Measurements from ENCODE around the gene ATP5ME.
"Not testable (repeated sequence)": the region's sequence is repeated elsewhere in the genome, so short reads cannot be mapped to it uniquely, and the experiment has no call there.

ATP5ME gene

DNA sequence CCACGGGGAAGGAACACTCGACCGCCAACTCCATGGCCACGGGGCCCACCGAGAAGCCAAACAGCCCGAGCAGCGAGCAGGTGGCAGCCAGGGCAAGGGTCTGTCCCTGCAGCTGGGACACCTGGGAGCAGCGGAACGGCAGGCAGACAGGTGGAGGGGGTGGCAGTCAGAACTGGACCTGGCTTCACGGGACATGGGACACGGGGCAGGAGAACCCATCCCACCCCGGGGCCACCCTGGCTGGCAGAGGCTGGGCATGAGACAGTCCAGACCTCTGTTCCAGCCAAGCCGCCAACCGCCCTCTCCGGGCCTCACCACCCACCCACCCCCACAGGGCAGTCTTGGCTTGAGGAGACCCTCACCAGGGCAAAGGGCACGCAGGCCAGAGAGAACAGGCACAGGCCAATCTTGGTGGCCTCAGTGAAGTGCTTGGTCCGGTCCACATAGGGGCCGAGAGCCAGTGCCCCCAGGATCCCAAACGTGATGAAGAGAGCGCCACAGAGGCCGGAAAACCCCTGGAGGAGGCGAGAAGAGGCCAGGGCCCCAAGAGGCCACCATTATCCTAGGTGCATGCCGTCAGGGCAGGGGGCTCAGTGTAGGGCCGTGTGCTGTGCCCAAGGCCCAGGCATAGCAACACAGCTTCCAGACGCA is 9.3 kb upstream of the ATP5ME start:
- DNase-seq = no peak

DNA sequence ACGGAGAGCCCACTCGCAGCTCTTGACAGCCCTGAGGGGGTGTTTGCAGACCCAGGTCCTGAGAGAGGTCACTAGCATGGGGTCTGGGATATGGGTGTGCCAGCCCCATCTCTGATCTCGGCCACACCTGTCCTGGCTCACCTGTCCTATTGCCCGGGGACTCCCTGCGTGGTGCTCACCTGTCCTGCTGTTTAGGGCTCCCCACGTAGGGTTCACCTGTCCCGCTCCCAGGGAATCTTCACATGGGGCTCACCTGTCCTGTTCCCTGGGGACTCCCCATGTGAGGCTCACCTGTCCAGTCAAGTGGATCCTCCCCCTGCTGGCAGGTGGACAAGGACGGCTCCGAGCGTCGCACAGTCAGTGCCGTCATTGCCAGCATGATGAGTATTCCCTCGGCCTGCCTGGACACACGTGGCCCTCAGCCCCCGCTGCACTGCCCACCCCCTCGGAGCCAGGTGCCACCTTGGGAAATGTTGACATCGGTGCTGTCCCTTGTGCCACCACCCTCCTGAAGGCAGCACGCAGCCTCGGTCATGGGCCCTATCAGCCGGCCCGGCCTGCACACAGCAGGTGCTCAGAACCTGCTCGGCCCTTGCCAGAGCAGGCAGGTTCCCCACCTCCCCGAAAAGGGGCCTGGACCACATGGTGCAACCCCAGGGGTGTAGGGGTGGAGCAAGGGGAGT is 8.6 kb upstream of the ATP5ME start:
- no peak for DNase-seq

DNA sequence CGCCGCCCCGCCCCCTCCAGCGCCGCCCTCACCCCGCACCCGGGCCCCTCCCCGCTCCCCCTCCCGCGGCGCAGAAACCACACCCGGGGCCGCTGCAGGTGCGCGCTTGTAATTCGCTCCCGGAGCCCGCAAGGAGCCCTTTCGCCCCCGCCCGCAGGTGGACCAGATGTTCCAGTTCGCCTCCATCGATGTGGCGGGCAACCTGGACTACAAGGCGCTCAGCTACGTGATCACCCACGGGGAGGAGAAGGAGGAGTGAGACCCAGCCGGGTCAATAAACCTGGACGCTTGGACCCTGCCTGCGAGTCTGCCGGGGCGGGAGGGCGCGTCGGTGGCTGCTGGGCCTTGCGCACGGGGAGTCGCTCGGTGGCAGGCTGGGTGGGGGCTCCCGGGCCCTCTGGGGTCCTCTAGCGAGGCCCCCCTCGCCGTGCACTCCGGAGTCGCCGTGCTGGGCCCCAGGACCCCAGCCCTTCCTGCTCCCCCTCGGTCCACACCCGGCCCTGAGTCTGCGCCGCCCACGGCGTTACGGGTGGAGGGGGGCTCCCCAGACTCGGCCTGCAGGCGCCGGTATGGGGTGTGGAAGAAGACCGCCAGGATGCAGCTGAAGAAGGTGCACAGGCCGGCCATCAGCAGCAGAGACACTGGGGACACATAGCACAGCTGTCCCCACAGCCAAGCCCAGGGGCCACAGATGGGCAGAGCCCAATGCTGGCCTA is 7.8 kb upstream of the ATP5ME start:
- no peak for DNase-seq

- DNase-seq = no peak
Measured at GRCh38 chr4:680928-681645, 7.0 kb upstream of the ATP5ME start.

DNA sequence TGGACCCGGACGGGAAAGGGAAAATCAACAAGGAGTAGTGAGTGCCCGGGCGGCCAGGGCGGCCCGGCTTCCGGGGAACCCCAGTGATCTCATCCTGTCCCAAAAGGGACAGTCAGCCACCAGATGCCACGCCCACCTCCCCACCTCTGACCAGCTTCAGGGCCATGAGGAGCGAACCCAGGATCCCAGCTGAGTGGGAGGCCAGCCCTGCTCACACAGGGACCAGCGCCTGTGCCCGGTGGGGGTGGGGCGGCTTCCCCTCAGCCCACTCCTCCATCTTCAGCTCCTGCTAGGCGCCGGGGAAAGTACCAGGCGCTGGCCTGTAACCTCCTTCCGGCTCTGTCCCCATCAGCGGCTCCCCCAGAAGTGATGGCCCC is 6.5 kb upstream of the ATP5ME start:
- no peak for DNase-seq

DNA sequence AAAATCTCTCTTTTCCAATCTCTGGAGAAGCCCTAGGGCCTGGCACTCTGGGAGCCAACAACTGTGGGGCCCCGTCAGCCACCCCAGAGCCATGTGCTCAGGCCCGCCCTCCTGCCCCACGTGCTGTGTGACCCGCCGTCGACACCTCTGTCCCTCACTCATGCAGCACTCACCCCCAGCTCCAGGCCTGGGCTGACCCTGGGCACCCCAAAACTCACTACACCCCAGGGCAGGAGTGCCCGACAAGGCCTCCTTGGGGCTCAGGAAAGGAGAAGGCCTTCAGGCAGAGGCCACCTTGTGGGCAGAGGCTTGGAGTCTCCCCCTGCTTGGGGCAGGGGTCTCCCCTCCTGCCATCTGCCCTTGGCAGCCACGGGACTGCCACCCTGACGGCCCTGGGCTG is 6.0 kb upstream of the ATP5ME start:
- DNase-seq = no peak

DNA sequence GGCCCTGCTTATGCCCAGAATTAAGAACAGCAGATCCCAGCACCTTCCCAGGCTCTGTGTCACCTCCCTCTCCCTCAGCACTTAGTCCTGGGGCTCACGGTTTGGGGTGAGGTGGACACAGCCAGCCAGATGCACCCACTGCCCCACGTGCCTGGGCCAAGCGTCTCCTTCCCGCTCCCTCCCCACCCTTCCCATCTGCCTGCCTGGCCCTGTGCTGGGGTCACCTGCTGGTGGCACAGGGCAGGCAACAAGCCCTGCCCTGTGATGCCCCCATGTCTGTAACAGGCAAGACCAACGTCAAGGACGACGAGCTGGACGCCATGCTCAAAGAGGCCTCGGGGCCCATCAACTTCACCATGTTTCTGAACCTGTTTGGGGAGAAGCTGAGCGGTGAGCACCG is 5.6 kb upstream of the ATP5ME start:
- no peak for DNase-seq

GRCh38 chr4:679104-679481 is 5.0 kb upstream of the ATP5ME start:
- no peak for DNase-seq

DNA sequence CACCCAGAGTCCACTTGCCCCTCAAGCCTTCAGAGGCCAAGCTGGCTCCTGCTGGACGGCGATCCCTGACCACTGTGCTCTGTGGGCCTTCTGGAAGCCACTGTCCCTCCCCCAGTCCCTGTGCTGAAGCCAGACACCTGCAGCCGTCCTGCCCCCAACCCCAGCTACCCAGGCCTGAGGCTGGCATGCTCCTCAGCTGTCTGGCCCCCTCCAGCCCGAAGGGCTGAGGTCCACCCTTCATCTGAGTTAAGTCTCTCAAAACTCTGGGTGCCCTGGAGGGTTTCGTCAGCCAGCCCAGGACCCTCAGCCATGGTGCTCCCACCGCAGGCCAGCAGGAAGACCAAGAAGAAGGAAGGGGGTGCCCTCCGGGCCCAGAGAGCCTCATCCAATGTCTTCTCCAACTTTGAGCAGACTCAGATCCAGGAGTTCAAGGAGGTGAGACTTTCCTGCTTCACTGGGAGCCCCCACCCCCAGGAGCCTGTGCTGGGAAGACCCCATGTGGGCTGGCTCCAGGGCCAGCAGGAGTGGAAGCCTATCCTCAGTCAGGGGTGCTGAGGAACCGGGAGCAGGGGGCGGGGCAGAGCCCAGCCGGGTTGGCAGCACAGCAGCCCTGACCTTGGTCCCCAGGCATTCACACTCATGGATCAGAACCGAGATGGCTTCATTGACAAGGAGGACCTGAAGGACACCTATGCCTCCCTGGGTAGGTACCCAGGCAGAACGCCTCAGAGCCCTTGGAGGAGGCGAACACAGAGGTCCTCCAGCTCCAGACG is 4.4 kb upstream of the ATP5ME start:
- DNase-seq = no peak

- DNase-seq = no peak
Measured at GRCh38 chr4:677431-678293, 3.6 kb upstream of the ATP5ME start.

- no peak for DNase-seq
Measured at GRCh38 chr4:676871-677235, 2.8 kb upstream of the ATP5ME start.

DNA sequence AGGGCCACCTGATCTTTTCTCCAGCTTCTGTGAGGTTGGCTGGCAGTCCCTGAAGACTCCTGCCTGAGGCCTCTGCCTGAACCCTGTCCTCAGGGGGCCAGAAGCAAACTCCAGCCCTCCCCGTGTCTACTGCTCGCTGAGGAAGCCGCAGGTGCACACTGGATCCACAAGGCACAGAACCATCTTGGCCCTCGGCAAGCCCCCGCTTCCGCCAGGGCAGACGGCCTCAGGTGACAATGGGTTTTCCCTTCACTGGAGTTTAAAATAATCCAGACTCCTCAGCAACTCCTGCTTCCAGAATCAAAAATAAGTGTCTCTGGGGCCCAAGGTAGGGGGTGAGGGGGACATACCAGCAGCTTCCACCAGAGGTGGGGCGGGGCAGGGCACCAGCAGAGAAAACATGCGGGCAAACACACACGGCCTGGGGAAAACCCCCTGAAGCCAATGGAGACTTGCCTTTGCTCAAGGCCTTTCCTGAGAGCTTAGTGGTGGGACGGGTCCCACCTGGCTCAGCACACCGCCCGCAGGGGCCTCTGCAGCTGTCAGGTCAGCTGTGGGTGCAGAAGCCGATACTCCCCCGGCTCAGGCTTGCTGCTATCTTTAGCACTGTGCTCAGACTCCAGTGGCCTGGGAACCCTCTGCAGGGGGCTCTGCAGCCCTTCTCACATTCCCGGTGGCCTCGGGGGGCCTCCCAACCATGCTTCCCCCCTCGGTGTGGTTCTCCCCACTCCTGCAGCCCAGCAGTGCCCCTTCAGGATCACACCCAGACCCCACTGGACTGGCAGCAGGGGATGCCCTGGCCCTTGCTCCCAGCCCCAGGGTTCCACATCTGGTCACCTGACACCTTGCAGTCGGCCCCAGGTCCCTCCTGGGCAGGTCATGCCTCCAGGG is 2.1 kb upstream of the ATP5ME start:
- DNase-seq = no peak

DNA sequence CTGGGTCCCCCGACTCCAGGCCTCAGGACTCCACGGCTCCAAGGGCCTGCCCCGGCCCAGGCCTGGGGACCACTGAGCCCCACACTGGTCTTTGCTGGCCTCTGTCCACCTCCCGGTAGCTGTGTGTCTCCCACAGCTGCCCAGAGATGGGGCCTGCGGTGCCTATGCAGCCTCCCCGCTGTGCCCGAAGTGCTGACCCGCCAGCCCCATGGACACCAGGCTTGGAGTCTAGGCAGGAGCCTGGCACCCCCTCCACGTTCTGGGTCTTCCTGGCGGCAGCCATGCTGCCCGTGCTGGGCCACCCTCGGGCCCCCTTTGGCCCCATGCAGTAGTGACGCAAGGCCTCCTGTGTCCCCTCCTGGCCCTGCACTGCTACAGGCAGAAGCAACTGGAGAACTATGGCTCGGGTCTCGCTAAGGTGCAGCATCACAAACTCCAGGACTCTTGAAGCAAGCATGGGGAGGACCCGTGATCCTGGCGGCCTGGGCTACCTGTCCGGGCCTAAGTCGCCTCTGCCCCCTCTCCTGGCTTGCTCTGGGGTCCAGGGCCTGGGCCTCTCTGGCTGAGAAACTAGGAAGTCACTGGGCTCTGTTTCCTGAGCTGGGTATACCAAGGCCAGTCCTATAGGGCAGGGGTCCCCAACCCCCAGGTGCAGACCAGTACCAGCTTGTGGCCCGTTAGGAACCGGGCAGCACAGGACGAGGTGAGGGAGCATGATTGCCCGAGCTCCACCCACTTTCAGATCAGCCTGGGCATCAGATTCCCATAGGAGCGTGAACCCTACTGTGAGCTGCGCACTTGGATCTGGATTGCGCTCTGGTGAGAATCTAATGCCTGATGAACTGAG is 1.2 kb upstream of the ATP5ME start:
- no peak for DNase-seq

GRCh38 chr4:673349-674091 is 556 bp downstream of the ATP5ME start:
- no peak for DNase-seq

DNA sequence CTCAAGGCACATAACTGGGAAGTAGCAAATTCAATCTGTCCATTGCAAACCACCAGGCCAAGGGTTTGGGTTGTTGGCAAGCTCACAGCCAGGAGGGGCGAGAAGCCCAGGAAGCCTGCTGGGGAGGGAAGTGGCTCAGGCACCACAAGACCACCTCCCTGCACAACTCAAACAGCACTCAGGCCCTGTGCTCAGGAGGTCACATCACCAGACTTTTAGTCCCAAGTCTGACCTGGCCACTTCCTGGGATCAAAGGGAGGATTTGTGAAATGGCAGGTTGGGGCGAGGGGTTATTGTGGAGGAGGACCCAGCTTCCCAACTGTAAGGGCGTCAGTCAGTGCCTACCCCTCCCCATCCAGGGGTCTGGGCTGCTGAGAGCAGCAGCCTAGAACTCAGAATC is 2.3 kb downstream of the ATP5ME start:
- DNase-seq = no peak

GRCh38 chr4:669806-670559 is 4.1 kb downstream of the ATP5ME start:
- DNase-seq = not testable (repeated sequence)

GRCh38 chr4:668219-668618 is 5.9 kb downstream of the ATP5ME start:
- not testable (repeated sequence) for DNase-seq

GRCh38 chr4:667545-667925 is 6.5 kb downstream of the ATP5ME start:
- DNase-seq = no peak
